Measurements from ENCODE around the gene NSG2. TPM values are rescaled to one million over a fixed set of nuclear protein-coding genes. Genes with fewer than 3 reads are reported as not detected.

Gene NSG2
- polyA plus RNA-seq, 1 donor = 0.40 TPM

- DNase-seq (ENCODE audit: low read depth) = no peak
Observed at GRCh38 chr5:174149989-174150388, 104.5 kb downstream of the NSG2 start.

- DNase-seq (ENCODE audit: low read depth) = no peak
Observed at GRCh38 chr5:174151599-174152181, 106.2 kb downstream of the NSG2 start.

- DNase-seq (ENCODE audit: low read depth) = no peak
Observed at GRCh38 chr5:174154559-174154958, 109.1 kb downstream of the NSG2 start.

GRCh38 chr5:174155281-174155680 is 109.8 kb downstream of the NSG2 start:
- no peak for DNase-seq (ENCODE audit: low read depth)

GRCh38 chr5:174155706-174156105 is 110.2 kb downstream of the NSG2 start:
- no peak for DNase-seq (ENCODE audit: low read depth)

- DNase-seq (ENCODE audit: low read depth) = no peak
Observed at GRCh38 chr5:174157048-174157447, 111.5 kb downstream of the NSG2 start.

Other genes with a start within 250 kb of the NSG2 start
- 41.9 TPM for gene CPEB4, start 157.4 kb upstream of the NSG2 start, polyA plus RNA-seq (ENCODE audit: insufficient read length)
- 0.14 TPM for gene C5orf47, start 56.5 kb upstream of the NSG2 start, polyA plus RNA-seq (ENCODE audit: insufficient read length)